ENCODE measurements around the gene PLG.
A peak's percentile ranks its signal among the peaks of the same experiment; 100 is the strongest.
"Not testable (repeated sequence)": the region's sequence is repeated elsewhere in the genome, so short reads cannot be mapped to it uniquely, and the experiment has no call there.

The PLG gene

GRCh38 chr6:160697826-160698225, 4.2 kb upstream of the PLG start:
- no peak for DNase-seq (ENCODE audit: low read depth in 2 of 3, low spot score in 2 of 3)

- DNase-seq (ENCODE audit: low read depth in 2 of 3, low spot score in 2 of 3): not testable (repeated sequence)
Measured at GRCh38 chr6:160704688-160705087, 2.6 kb downstream of the PLG start.

GRCh38 chr6:160708993-160709392, 6.9 kb downstream of the PLG start:
- DNase-seq (ENCODE audit: low read depth in 2 of 3, low spot score in 2 of 3): not testable (repeated sequence)

GRCh38 chr6:160714731-160715316, 12.8 kb downstream of the PLG start:
- no peak for DNase-seq (ENCODE audit: low read depth in 2 of 3, low spot score in 2 of 3)

GRCh38 chr6:160730911-160731310, 28.9 kb downstream of the PLG start:
- no peak for DNase-seq (ENCODE audit: low read depth in 2 of 3, low spot score in 2 of 3)

GRCh38 chr6:160733050-160733646, 31.1 kb downstream of the PLG start:
- DNase-seq (ENCODE audit: low read depth in 2 of 3, low spot score in 2 of 3): no peak

- no peak for DNase-seq (ENCODE audit: low read depth in 2 of 3, low spot score in 2 of 3)
Measured at GRCh38 chr6:160734627-160735026, 32.6 kb downstream of the PLG start.

GRCh38 chr6:160735523-160735922, 33.5 kb downstream of the PLG start:
- no peak for DNase-seq (ENCODE audit: low read depth in 2 of 3, low spot score in 2 of 3)

GRCh38 chr6:160737934-160738333, 35.9 kb downstream of the PLG start:
- DNase-seq (ENCODE audit: low read depth in 2 of 3, low spot score in 2 of 3): no peak

GRCh38 chr6:160739955-160740354, 37.9 kb downstream of the PLG start:
- DNase-seq (ENCODE audit: low read depth in 2 of 3, low spot score in 2 of 3): no peak

- DNase-seq (ENCODE audit: low read depth in 2 of 3, low spot score in 2 of 3): not testable (repeated sequence)
Measured at GRCh38 chr6:160741012-160741411, 39.0 kb downstream of the PLG start.

GRCh38 chr6:160742090-160742489, 40.0 kb downstream of the PLG start:
- DNase-seq (ENCODE audit: low read depth in 2 of 3, low spot score in 2 of 3): no peak

GRCh38 chr6:160750276-160750689, 48.2 kb downstream of the PLG start:
- DNase-seq (ENCODE audit: low read depth in 2 of 3, low spot score in 2 of 3): no peak

GRCh38 chr6:160753211-160753610, 51.2 kb downstream of the PLG start:
- DNase-seq (ENCODE audit: low read depth in 2 of 3, low spot score in 2 of 3): not testable (repeated sequence)

GRCh38 chr6:160755165-160755564, 53.1 kb downstream of the PLG start:
- DNase-seq (ENCODE audit: low read depth in 2 of 3, low spot score in 2 of 3): no peak

- no peak for DNase-seq (ENCODE audit: low read depth in 2 of 3, low spot score in 2 of 3)
Measured at GRCh38 chr6:160756021-160756420, 54.0 kb downstream of the PLG start.

- no peak for DNase-seq (ENCODE audit: low read depth in 2 of 3, low spot score in 2 of 3)
Measured at GRCh38 chr6:160756871-160757270, 54.8 kb downstream of the PLG start.

GRCh38 chr6:160764847-160765246, 62.8 kb downstream of the PLG start:
- DNase-seq (ENCODE audit: low read depth in 2 of 3, low spot score in 2 of 3): no peak

- DNase-seq (ENCODE audit: low read depth in 2 of 3, low spot score in 2 of 3): no peak
Measured at GRCh38 chr6:160765412-160765811, 63.4 kb downstream of the PLG start.

GRCh38 chr6:160766657-160766988, 64.6 kb downstream of the PLG start:
- no peak for DNase-seq (ENCODE audit: low read depth in 2 of 3, low spot score in 2 of 3)

- DNase-seq (ENCODE audit: low read depth in 2 of 3, low spot score in 2 of 3): peak; percentile 3 to 27 (median 16)
Measured at GRCh38 chr6:160766989-160767646, 65.1 kb downstream of the PLG start.

- DNase-seq (ENCODE audit: low read depth in 2 of 3, low spot score in 2 of 3): no peak
Measured at GRCh38 chr6:160767647-160768019, 65.6 kb downstream of the PLG start.

- DNase-seq (ENCODE audit: low read depth in 2 of 3, low spot score in 2 of 3): no peak
Measured at GRCh38 chr6:160768101-160768500, 66.1 kb downstream of the PLG start.

Data from activated CD8-positive, alpha-beta memory T cell treated with anti-CD3 and anti-CD28 coated beads for 48 hours (primary cell).